NCI-H1417 treated with DMSO at 0.1 percent for 48 hours (cell line): ENCODE results near the gene MPZL1.
"Not testable (repeated sequence)": the region's sequence is repeated elsewhere in the genome, so short reads cannot be mapped to it uniquely, and the experiment has no call there.

Experiments used
- DNase-seq: peaks from one replicate; lab custom pipeline; 2025; lab: John Stamatoyannopoulos, UW

Gene MPZL1

DNA sequence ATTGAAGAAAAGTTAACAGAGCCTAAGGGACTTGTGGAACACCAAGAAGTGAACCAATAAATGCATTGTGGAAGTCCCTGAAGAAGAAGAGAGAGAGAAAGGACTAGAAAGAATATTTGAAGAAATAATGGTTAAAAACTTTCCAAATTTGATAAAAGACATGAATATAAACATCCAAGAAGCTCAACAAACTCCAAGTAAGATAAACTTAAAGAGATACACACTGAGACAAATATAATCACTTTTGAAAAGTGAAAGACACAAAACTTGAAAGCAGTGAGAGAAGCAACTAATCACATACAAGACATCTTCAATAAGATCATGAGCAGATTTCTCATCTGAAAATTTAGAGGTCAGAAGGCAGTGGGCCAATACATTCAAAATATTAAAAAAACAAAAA is 91.2 kb downstream of the MPZL1 start:
- no peak for DNase-seq

DNA sequence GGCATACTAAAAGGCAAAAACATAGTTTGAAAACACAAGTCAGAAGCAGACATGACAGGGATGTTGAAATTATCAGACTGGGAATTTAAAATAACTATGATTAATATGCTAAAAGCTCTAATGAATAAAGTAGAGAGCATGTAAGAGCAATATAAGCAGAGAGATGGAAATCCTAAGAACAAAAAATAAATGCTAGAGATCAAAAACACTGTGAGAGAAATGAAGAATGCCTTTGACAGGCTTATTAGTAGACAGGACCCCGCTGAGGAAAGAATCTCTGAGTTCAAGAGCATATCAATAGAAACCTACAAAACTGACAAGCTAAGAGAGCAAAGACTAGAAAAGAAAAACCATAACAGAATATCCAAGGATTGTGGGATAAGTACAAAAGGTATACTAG is 93.9 kb downstream of the MPZL1 start:
- no peak for DNase-seq

DNA sequence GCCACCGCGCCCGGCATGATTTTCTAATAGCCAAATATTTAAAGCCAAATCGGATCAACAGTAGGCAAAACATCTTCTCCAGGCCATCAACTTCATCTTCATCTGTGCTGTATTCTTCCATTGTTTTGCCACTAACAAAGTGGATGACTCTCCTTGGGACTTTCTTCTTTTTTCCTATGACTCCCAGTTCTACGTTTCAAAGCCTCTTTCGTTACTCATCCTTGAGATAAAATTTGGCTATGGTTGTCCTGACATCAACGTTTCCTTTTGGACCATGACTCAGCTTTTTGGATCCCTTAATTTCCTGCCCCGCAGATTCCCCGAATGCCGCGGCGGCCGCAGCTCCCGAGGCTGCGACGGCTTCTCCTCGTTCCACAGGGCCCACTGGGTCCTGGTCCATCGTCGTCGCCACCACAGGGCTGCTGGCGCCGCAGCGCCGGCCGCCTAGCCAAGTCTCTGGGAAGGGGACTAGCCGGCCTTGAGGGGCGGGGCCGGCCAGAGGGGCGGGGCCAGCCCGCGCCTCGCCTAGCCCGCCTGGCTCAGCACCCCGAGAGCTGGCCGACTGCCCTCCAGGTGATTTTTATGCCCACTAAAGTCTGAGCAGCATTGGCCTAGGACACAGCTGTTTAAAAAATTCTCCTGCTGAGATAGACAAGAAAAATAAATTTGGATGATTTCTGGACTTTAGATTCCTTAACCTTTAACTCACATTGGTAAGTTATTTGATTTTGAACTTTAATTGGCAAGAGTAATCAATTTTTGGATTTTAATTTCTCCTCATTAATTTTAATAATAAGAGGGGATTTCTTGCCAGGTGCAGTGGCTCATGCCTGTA is 98.3 kb downstream of the MPZL1 start:
- DNase-seq, result no peak

DNA sequence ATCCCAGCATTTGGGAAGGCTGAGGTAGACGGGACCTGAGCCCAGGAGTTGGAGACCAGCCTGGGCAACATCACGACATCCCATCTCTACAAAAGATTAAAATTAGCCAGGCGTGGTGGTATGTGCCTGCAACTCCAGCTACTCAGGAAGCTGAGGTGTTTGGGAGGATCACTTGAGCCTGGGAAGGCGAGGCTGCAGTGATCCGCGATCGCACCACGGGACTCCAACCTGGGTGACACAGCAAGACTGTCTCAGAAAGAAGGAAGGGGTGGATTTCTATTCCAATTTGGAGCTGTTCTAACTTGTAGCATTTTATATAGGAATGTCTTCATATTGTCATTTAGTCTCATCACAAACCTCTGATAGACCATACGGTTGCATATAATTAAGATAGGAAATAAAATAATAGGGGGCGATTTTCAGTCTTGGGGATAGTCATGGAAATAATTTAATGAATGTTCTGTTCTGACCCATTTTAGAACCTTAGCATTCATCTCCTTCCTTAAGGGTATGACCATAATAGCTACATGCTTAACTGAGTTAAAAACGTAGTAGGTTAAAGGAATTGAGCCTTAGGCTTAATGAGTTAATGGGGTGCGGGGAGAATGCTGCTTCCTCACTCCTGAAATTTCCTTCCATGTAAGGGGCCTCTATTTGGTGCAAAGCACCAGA is 99.0 kb downstream of the MPZL1 start:
- no peak for DNase-seq

DNA sequence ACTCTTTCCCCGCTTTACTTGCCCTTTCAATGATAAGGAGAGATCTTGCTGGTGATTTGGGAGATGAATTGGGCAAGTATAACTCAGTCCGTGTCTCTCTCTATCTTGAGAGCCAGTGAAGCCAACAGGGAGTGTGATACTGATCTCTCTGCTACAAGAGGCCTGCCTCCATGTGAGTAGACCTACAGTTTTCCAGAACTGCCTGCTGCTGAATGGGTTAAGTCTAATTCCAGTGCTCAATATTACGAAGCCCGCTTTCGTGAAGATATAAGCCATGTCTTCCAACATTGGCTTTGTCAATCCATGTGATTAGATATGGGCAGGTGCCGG is 99.5 kb downstream of the MPZL1 start:
- no peak for DNase-seq

DNA sequence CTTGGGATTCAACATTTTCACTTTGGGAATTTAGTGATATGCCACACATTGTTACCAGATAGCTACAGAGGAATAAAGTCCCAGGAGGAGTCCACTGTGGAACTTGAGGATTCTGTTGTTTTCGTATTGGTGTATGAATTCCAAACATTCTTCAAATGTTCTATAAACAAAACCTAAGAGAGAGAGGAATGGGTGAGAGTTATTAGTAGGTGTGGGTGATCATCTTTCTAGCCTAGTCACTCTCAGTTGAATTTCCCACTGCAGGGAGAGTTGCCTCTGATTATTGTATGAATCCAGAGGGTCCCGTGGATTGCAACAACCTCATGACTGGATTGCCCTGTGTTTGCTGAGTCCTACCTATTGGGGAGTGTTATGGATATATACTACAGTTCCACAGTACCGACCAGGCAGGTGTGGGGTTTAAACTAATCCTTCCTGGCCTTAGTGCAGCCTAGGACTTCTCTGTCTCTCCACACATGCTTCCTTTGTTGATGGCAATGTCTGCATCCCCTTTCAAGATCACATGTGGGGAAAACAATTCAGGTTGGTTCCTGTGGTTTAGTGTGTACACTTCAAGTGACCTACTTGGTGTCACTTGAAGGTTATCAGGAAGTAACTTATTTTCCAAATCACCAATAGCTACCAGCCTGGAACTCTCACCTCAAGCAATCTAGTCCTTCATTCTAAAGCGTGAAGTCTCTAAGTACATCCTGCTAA is 100.3 kb downstream of the MPZL1 start:
- DNase-seq, result no peak

DNA sequence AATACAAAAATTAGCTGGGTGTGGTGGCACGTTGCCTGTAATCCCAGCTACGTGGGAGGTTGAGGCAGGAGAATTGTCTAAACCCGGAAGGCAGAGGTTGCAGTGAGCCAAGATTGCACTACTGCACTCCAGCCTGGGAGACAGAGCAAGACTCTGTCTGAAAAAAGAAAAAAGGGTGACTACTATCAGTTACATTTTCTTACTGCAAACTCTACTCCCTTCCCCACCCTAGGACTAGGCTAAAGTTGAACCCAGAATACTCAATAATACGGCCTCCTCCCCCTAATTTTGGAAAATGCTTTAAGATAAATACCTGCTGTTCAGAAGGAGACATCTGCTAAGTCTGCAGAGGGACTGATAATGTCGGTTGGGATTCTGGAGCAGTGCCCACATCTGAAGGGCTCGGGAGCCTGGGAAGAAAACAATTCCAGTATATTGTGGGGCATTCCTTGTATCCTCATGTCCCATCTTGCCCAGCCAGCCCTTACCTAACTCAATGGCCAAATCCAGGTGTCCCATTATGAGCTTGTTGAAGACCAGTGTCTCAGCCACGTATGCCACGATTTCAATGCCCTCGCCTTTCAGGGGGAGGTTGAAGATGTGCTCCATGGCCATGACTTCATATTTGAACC is 102.5 kb downstream of the MPZL1 start:
- no peak for DNase-seq

DNA sequence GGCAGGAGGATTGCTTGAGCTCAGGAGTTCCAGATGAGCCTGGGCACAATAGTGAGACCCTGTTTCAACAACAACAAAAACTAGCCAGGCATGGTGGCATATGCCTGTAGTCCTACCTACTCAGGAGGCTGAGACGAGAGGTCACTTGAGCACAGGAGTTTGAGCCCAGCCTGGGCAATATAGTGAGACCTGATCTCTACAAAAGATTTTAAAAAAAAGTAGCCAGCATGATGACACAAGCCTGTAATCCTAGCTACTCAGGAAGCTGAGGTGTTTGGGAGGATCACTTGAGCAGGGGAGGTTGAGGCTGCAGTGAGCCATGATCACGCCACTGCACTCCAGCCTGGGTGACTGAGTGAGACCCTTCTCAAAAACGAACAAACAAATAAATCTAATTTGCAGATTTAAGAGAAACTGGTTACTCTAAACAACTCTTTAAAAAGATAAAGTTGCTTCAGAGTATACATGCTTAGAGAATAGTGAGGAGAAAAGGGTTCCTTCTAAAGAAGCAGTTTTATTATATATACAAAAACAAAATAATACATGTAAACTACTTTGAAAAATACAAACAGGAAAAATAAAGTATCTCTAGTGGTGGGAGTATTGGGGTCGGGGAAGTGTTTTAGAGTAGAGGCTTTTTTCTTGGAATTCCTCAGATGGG is 103.8 kb downstream of the MPZL1 start:
- no peak for DNase-seq

DNA sequence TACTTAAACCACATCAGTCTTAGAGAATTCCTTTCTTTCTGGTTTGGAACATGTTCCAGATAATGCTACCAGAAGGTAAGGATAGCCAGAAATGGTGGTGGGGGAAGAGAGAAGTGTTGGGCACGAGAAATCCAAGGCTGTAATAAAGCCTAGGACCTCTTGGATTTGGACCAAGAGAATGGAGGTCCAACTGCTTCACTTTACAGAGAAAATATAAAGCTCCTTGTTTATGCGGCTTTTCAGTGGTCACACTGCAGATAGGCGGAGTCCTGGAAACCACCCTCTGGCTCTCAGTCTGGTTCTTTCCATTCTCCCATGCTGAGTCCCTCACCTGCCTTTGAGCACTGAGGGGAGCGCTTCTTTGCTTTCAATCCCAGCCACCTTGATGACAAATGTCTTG is 104.3 kb downstream of the MPZL1 start:
- DNase-seq, result no peak

DNA sequence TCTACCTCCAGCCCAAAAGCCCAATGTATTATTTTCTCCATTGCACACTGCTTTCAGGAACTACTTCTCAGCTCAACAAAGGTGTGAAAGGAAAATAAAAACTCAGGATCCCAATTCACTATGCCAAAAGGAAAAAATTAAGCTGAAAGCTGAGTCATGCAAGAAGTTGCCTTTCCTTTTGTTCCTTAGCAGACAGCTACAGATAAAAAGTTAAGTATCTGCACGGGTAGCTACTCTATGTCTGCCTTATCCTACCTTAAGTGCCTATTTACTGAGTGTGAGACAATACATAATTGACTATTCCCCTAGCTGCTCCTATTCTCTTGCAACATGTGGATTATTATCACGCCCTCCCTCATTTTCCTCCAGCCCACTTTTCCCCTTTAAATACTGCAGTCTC is 108.1 kb downstream of the MPZL1 start:
- no peak for DNase-seq

DNA sequence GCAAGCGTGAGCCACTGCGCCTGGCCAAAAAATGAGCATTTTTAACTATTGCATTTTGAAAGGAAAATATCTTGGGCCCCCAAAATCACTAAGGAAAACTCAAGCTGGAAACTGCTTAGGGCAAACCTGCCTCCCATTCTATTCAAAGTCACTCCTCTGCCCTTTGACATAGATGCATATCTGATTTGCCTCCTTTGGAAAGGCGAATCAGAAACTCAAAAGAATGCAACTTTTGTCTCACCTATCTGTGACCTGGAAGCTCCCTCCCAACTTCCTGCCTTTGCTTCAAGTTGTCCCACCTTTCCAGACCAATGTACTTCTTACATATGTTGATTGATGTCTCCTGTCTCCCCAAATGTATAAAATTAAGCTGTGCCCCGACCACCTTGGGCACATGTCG is 108.9 kb downstream of the MPZL1 start:
- not testable (repeated sequence) for DNase-seq

DNA sequence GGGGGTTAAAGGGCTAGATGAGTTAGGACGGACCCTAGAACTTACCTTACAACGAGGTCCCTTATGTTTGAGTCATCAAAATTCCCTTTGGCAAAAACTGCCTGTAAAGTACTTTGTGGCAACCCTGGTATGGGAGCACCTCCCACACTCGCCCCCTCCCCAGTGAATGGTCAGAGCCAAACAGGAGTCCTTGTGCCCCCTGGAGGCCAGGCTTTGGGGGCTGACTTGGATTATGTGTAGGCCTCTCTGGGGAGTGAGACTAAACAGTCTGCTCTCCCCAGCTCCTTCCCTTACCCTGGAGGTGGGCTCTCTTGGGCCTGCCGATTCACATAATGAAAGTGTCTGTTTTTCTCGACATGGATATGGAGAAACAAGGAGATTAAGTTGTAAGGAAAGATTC is 110.9 kb downstream of the MPZL1 start:
- no peak for DNase-seq

DNA sequence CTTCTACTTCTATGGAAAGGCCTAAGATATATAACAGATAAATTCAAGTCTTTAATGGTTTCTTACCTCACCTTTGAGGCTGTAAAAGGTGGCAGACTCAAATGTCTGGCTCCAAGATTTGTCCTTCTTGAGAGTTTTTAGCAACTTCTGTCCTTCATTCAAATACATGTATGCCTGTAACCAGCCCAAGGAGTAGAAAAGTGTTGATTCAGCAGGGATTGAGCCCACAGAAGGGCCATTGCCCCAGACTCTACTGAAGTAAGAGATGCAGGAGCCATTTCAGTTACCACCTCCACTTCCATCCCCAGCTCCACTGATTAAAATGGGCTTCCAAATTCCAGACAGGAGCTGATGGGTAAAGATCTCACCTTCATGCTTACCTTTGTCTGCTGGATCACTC is 112.1 kb downstream of the MPZL1 start:
- no peak for DNase-seq

DNA sequence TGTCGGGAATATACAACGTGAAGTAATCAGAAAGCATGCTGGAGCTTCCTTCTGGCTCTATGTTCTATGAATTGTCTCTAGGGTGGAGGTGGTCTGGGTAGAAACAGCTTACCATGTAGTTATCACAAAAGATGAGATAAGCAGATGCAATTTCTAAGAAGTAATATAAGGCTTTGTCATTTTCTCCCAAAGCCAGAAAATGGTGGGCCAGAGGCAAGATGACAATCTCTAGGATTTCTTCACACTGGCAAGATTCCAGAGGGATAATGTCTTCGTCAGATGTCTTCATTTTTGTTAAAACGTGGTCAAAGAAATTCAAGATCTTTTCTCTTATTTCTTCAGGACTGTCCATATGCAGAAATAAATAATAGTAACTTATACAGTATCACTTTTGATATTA is 114.4 kb downstream of the MPZL1 start:
- no peak for DNase-seq

DNA sequence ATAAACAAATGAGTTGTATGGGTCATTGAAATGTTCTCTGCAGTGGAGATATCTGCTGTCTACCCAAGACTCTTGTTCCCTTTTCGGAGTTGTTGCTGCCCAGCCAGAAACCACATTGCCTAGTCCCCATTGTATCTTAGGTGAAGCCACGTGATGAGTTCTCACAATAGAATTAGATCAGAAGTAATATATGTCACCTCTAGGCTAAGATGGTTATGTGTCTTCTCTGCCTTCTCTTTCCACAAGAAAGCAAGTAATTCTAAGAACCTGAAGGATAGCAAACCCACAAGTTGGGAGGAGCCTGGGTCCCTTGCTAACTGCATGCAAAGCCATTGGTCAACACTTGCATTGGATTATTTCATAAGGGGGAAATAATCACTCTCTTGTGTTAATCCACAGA is 115.5 kb downstream of the MPZL1 start:
- DNase-seq, result no peak

DNA sequence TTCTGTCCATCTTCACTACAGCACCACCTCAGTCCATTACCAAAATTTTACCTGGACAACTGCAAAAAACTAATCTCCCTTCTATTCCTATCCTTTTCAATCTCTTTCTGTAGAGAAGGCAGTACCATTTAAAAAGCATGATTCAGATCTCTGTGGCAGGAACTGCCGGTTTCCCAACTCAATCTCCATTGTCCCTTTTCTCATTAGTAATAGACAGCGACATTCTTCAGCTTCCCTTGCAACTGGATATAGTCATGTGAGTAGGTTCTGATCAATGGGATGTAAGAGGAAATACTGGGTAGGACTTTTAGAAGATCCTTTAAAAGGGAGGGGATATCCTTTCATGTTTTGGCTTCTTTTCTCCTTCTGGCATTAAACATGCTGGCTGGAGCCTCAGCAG is 117.2 kb downstream of the MPZL1 start:
- no peak for DNase-seq
